Cardiac muscle cell (in vitro differentiated cells and primary cell): ENCODE data around the gene SGCG. TPM values are rescaled to one million over a fixed set of nuclear protein-coding genes. Genes with fewer than 3 reads are reported as not detected.

Experiments
- DNase-seq, 2 donors: peaks; one replicate each; pipeline versions ENCODE4 v3.0.0 to v3.0.0-alpha.2; 2010 to 2017; ENCODE audit warnings: low read depth in 1 of 2, low spot score in 1 of 2
- H3K27ac ChIP-seq: fragments of 200-600 bp; sonication (generic); 2 replicates; pipeline ENCODE4 v1.5.1; 2016
- H3K27me3 ChIP-seq: fragments of 200-600 bp; sonication (generic); 2 replicates; pipeline ENCODE4 v1.6.0; 2016; ENCODE audit warnings: control low read depth
- H3K36me3 ChIP-seq: fragments of 200-600 bp; sonication (generic); 2 replicates; pipeline ENCODE4 v1.5.1; 2016; ENCODE audit warnings: control low read depth
- H3K4me1 ChIP-seq: fragments of 200-600 bp; sonication (generic); 2 replicates; pipeline ENCODE4 v1.8.1; 2017; ENCODE audit warnings: low read depth, mild to moderate bottlenecking, mixed run types
- H3K4me3 ChIP-seq: fragments of 200-600 bp; sonication (generic); 2 replicates; pipeline ENCODE4 v1.5.1; 2016; ENCODE audit warnings: mild to moderate bottlenecking
- H3K9me3 ChIP-seq: fragments of 200-600 bp; sonication (generic); 2 replicates; pipeline ENCODE4 v1.5.1; 2017; ENCODE audit warnings: low read depth, mild to moderate bottlenecking, control low read depth
- CTCF ChIP-seq: IDR thresholded peaks from 2 replicates; pipeline ENCODE4 v1.5.1; 2012; ENCODE audit warnings: low read depth, mild to moderate bottlenecking, low read length
- polyA plus RNA-seq: library from polyadenylated mRNA; unstranded; fragments of >200 nt; fragmentation: Nextera tagmentation; extraction: Ambion mirVana; gene quantifications from 2 replicates; pipeline ENCODE4 v1.2.1, GENCODE V29; 2016
- total RNA-seq: library from RNA; depleted of rRNA; stranded (reverse); fragments of >200 nt; gene quantifications from 2 replicates; pipeline ENCODE4 v1.2.3, GENCODE V29; 2016

Gene SGCG
- total and polyA plus RNA-seq, 2 experiments from 2014 or later, result 0.09 TPM; not detected in 1

DNA sequence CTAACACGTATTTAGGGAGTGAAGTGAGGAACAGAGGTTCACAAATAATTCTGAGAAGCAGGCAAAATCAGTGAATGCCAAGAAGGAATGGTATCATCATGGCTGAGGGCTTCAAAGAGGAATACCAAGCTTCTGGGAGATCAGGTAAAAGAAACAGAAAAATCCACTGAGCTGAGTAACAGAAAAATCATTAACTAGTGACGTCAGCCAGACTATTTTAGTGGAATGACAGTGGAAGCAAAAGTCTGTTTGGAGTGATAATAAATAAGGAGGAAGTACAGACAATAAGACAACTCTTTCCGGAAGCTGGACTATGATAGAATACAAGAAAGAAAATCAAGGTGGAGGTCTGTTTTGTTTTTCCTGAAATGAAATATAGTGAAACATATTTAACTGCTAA, 169.2 kb downstream of the SGCG start:
- H3K4me3 ChIP-seq, result no peak overlapping the region
- no peak for DNase-seq
- H3K9me3 ChIP-seq, result no peaks in the 10 kb centered on the region
- H3K27me3 ChIP-seq, result no peaks in the 10 kb centered on the region
- peaks cover 9% of the 10 kb centered on the region for H3K4me1 ChIP-seq
- H3K27ac ChIP-seq, result no peak overlapping the region
- no peak for TF ChIP-seq CTCF
- peaks cover 9% of the 10 kb centered on the region for H3K36me3 ChIP-seq

DNA sequence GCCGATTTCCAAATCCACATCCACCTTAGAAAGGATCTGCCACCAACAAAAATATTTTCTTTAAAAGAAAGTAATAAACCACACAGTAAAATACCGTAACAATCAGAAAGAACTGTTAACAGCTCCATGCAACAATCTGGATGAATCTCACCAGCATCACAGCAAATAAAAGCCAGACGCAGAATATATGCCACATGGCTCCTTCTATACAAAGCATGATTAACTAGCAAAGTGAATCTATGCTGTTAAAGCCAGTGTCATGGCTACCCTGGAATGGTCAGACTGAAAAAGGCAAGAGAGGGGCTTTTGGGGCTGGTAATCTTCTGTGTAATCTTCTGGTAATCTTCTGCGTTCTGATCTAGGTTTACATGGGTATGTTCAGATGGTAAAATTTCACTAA, 171.4 kb downstream of the SGCG start:
- H3K36me3 ChIP-seq, result peaks cover 18% of the 10 kb centered on the region
- no peak for DNase-seq
- no peak overlapping the region for H3K27ac ChIP-seq
- peaks cover 9% of the 10 kb centered on the region for H3K4me1 ChIP-seq
- no peak for TF ChIP-seq CTCF
- H3K4me3 ChIP-seq, result no peak overlapping the region
- H3K9me3 ChIP-seq, result no peaks in the 10 kb centered on the region
- no peaks in the 10 kb centered on the region for H3K27me3 ChIP-seq

DNA sequence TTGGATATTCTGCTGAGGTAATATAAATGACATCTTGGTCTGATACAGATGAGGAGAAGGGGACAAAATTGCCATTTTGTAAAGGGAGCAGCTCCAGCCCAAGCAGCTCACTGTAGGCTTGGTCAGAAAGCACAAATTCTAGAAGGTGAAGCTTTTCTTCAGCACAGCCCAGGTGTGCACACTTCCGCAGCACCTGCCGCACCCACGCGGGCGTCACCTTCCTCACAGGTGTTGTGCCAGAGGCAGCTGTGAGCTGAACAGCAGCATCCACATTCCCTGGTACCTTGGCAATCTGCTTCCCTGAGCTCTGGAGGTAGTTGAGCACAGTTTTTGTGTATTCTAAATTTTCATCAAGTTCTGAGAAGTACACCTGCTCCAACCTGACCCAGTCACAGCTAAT, 173.7 kb downstream of the SGCG start:
- no peak for TF ChIP-seq CTCF
- H3K27ac ChIP-seq, result no peak overlapping the region
- H3K4me1 ChIP-seq, result no peaks in the 10 kb centered on the region
- DNase-seq, result no peak
- no peaks in the 10 kb centered on the region for H3K9me3 ChIP-seq
- H3K4me3 ChIP-seq, result no peak overlapping the region
- H3K36me3 ChIP-seq, result peaks cover 26% of the 10 kb centered on the region
- no peaks in the 10 kb centered on the region for H3K27me3 ChIP-seq

DNA sequence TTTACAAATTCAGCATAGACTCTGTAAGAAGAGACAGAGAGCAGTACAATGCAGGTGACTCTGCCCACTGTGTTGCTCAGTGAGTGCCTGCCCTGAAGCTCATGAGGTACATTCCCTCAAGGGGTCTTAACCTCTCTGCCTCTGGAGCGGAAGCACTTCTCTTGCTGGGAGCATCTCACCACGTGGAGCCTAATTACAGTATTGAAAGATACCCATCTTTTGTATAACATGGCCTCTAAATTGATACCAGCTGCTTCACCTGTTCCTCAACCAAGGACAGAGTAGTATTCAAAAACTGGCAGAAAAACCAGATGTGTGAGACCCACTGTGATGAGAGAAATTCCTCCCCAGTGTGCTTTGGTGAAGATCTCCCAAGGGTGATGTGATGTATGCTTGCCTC, 175.6 kb downstream of the SGCG start:
- no peak overlapping the region for H3K27ac ChIP-seq
- peaks cover 26% of the 10 kb centered on the region for H3K36me3 ChIP-seq
- H3K4me1 ChIP-seq, result no peaks in the 10 kb centered on the region
- no peak overlapping the region for H3K4me3 ChIP-seq
- H3K9me3 ChIP-seq, result no peaks in the 10 kb centered on the region
- no peak for DNase-seq
- no peak for TF ChIP-seq CTCF
- H3K27me3 ChIP-seq, result no peaks in the 10 kb centered on the region

- TF ChIP-seq CTCF, result no peak
- no peak overlapping the region for H3K27ac ChIP-seq
- H3K27me3 ChIP-seq, result no peaks in the 10 kb centered on the region
- H3K36me3 ChIP-seq, result peaks cover 26% of the 10 kb centered on the region
- no peaks in the 10 kb centered on the region for H3K4me1 ChIP-seq
- DNase-seq, result no peak
- H3K9me3 ChIP-seq, result no peaks in the 10 kb centered on the region
- no peak overlapping the region for H3K4me3 ChIP-seq
Observed at GRCh38 chr13:23357349-23357748, 176.6 kb downstream of the SGCG start.

DNA sequence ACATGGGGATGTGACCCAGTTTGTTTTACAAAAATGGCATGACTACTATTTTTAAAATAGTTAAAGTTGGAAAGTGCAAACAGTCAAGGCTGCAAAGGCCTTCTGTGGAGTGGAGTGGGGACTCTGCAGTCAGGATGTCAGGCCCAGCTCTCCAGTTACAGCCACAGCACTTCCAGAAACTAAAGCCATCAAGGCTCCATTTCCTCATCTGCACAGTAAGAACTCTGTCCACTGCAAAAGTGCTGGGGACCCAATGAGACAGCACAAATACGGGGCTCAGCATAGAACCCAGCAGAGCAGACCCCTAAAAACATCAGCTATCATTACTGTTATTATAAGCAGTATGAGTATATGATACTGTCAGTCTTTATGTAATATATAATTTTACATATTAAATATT, 179.1 kb downstream of the SGCG start:
- Histone ChIP-seq H3K4me1 (no peaks in the 10 kb centered on the region), H3K36me3 (peaks cover 36% of the 10 kb centered on the region), H3K4me3 (no peak overlapping the region), H3K27me3 (no peaks in the 10 kb centered on the region), H3K9me3 (no peaks in the 10 kb centered on the region), H3K27ac (peak overlapping the region; percentile 13)
- DNase-seq, result no peak
- TF ChIP-seq CTCF, result no peak
